RKO (cell line): Measurements from ENCODE around the gene AJAP1.
"Not testable (repeated sequence)": the region's sequence is repeated elsewhere in the genome, so short reads cannot be mapped to it uniquely, and the experiment has no call there.

Experiments used
- DNase-seq: peaks from one replicate; pipeline ENCODE4 v3.0.0-alpha.2; 2016; ENCODE audit warnings: low spot score

The AJAP1 gene

GRCh38 chr1:4653796-4654725 lies at the start of gene AJAP1:
TSS of gene AJAP1 (plus strand) at chr1:4654609. CDS start at chr1:4655426, 817 bp downstream.
- DNase-seq, result no peak

GRCh38 chr1:4605158-4605557 lies 49.3 kb upstream of the AJAP1 start:
- no peak for DNase-seq

- DNase-seq, result no peak
These were observed 42.7 kb upstream of the AJAP1 start for GRCh38 chr1:4611563-4612341.

GRCh38 chr1:4612991-4613390 lies 41.4 kb upstream of the AJAP1 start:
- DNase-seq, result no peak

GRCh38 chr1:4613606-4614370 lies 40.6 kb upstream of the AJAP1 start:
- no peak for DNase-seq

GRCh38 chr1:4614371-4615137 lies 39.9 kb upstream of the AJAP1 start:
- no peak for DNase-seq

- DNase-seq, result no peak
These were observed 39.3 kb upstream of the AJAP1 start for GRCh38 chr1:4615138-4615470.

- no peak for DNase-seq
These were observed 38.9 kb upstream of the AJAP1 start for GRCh38 chr1:4615501-4615900.

GRCh38 chr1:4616831-4617465 lies 37.5 kb upstream of the AJAP1 start:
- DNase-seq, result no peak

- no peak for DNase-seq
These were observed 36.9 kb upstream of the AJAP1 start for GRCh38 chr1:4617506-4617905.

- not testable (repeated sequence) for DNase-seq
These were observed 35.6 kb upstream of the AJAP1 start for GRCh38 chr1:4618827-4619226.

GRCh38 chr1:4621646-4622045 lies 32.8 kb upstream of the AJAP1 start:
- no peak for DNase-seq

- DNase-seq, result no peak
These were observed 31.6 kb upstream of the AJAP1 start for GRCh38 chr1:4622821-4623220.

- no peak for DNase-seq
These were observed 30.2 kb upstream of the AJAP1 start for GRCh38 chr1:4624141-4624715.

- DNase-seq, result no peak
These were observed 29.6 kb upstream of the AJAP1 start for GRCh38 chr1:4624801-4625200.

- DNase-seq, result no peak
These were observed 28.3 kb upstream of the AJAP1 start for GRCh38 chr1:4626061-4626460.

- no peak for DNase-seq
These were observed 27.7 kb upstream of the AJAP1 start for GRCh38 chr1:4626560-4627319.

- no peak for DNase-seq
These were observed 27.1 kb upstream of the AJAP1 start for GRCh38 chr1:4627353-4627752.

- no peak for DNase-seq
These were observed 25.4 kb upstream of the AJAP1 start for GRCh38 chr1:4628992-4629391.

- no peak for DNase-seq
These were observed 23.8 kb upstream of the AJAP1 start for GRCh38 chr1:4630561-4630960.
